Loucy (cell line): ENCODE results near the gene DUSP3.

ENCODE experiments used
- H2AFZ ChIP-seq: fragments of 200-600 bp; sonication (generic); 2 replicates; pipeline ENCODE4 v1.6.0; 2016; ENCODE audit warnings: antibody characterized with exemption, mild to moderate bottlenecking, low read length, moderate library complexity
- H3F3A ChIP-seq: fragments of 200-600 bp; 2 replicates; pipeline ENCODE4 v1.6.0; 2016; ENCODE audit warnings: antibody characterized with exemption, low read depth, mild to moderate bottlenecking
- H3K27me3 ChIP-seq: fragments of 200-600 bp; sonication (generic); 2 replicates; pipeline ENCODE4 v1.6.1; 2014; ENCODE audit warnings: low read length, mild to moderate bottlenecking; ENCODE audit not compliant: insufficient read depth, poor library complexity, severe bottlenecking
- H3K36me3 ChIP-seq: fragments of 200-600 bp; sonication (generic); 2 replicates; pipeline ENCODE4 v1.6.1; 2016; ENCODE audit warnings: low read length; ENCODE audit not compliant: insufficient read depth
- H3K4me1 ChIP-seq: fragments of 200-600 bp; sonication (generic); 2 replicates; pipeline ENCODE4 v1.5.1; 2014; ENCODE audit warnings: low read length, mild to moderate bottlenecking; ENCODE audit not compliant: insufficient read depth, poor library complexity, severe bottlenecking
- H3K4me2 ChIP-seq: fragments of 200-600 bp; sonication (generic); 2 replicates; pipeline ENCODE4 v1.6.0; 2014; ENCODE audit warnings: antibody characterized with exemption, low read length, low read depth, mild to moderate bottlenecking; ENCODE audit not compliant: poor library complexity, severe bottlenecking
- H3K4me3 ChIP-seq: fragments of 200-600 bp; sonication (generic); 2 replicates; pipeline ENCODE4 v1.5.1; 2014; ENCODE audit warnings: low read length, mild to moderate bottlenecking, mixed read lengths; ENCODE audit not compliant: poor library complexity, severe bottlenecking
- H3K79me2 ChIP-seq: fragments of 200-600 bp; sonication (generic); 2 replicates; pipeline ENCODE4 v1.6.1; 2014; ENCODE audit warnings: low read length; ENCODE audit not compliant: insufficient read depth
- H3K9ac ChIP-seq: fragments of 200-600 bp; sonication (generic); 2 replicates; pipeline ENCODE4 v1.6.0; 2014; ENCODE audit warnings: mild to moderate bottlenecking, low read depth, low read length, moderate library complexity; ENCODE audit not compliant: poor library complexity, severe bottlenecking
- H3K9me2 ChIP-seq: fragments of 200-600 bp; sonication (generic); replicated peaks from 2 replicates; pipeline ENCODE4 v1.6.1; 2016; ENCODE audit warnings: low read depth, low read length, mixed read lengths
- H3K9me3 ChIP-seq: fragments of 200-600 bp; sonication (generic); 2 replicates; pipeline ENCODE4 v1.6.1; 2014; ENCODE audit warnings: mild to moderate bottlenecking, antibody characterized with exemption, low read length, low read depth; ENCODE audit not compliant: insufficient read depth
- H4K20me1 ChIP-seq: fragments of 200-600 bp; sonication (generic); 2 replicates; pipeline ENCODE4 v1.6.0; 2014; ENCODE audit warnings: antibody characterized with exemption, low read length, mild to moderate bottlenecking; ENCODE audit not compliant: insufficient read depth, poor library complexity, severe bottlenecking
- EZH2phosphoT487 ChIP-seq: fragments of 200-600 bp; IDR thresholded peaks from 2 replicates; pipeline ENCODE4 v1.6.1; 2018; ENCODE audit warnings: antibody characterized with exemption, mild to moderate bottlenecking, moderate library complexity, borderline replicate concordance
- TF ChIP-seq, protein P1 (sequence below): fragments of 200-600 bp; sonication (generic); conservative IDR thresholded peaks from 2 replicates; pipeline ENCODE4 v1.5.1; 2014; ENCODE audit warnings: mild to moderate bottlenecking, antibody characterized with exemption, low read length

Gene DUSP3

DNA sequence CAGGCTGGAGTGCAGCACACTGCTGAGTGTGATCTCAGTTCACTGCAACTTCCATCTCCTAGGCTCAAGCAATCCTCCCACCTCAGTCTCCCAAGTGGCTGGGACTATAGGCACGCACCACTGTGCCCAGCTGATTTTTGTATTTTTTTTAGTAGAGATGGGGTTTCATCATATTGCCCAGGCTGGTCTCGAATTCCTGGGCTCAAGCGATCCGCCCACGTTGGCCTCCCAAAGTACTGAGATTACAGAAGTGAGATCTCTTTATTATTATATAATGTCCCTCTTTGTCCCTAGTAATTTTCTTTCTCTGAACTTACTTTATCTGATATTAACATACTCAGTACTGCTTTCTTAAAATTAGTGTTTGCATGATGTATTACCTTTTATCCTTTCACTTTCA, 9.8 kb upstream of the DUSP3 start:
- no peaks in the 10 kb centered on the region for H3K9me3 ChIP-seq

DNA sequence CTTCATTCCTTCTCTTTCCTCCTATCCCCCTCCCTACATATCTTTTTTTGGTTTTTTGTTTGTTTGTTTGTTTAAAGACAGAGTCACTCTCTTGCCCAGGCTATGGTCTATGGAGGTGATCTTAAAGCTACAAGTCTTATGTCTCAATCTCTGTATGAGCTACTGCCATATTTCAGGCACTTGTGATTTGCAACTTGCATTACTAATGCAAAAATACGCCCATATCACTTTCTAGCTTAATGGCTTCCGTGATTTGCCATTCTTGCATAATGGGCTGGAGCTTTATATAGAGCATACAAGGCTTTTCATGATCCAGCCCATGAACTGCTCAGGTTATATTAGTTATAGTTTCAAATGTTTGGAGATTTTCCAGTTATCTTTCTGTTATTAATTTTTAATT, 9.0 kb upstream of the DUSP3 start:
- Histone ChIP-seq H3K4me2 (no peak overlapping the region), H3K4me1 (peaks cover 7% of the 10 kb centered on the region), H3F3A (no peaks in the 10 kb centered on the region), H3K79me2 (no peaks in the 10 kb centered on the region), H3K9me3 (no peaks in the 10 kb centered on the region), H3K9ac (no peak overlapping the region), H3K27me3 (peaks cover 5% of the 10 kb centered on the region), H3K36me3 (no peaks in the 10 kb centered on the region), H3K4me3 (no peak overlapping the region), H3K9me2 (no peaks in the 10 kb centered on the region), H2AFZ (no peak overlapping the region), H4K20me1 (no peaks in the 10 kb centered on the region)
- TF ChIP-seq, protein P1, sequence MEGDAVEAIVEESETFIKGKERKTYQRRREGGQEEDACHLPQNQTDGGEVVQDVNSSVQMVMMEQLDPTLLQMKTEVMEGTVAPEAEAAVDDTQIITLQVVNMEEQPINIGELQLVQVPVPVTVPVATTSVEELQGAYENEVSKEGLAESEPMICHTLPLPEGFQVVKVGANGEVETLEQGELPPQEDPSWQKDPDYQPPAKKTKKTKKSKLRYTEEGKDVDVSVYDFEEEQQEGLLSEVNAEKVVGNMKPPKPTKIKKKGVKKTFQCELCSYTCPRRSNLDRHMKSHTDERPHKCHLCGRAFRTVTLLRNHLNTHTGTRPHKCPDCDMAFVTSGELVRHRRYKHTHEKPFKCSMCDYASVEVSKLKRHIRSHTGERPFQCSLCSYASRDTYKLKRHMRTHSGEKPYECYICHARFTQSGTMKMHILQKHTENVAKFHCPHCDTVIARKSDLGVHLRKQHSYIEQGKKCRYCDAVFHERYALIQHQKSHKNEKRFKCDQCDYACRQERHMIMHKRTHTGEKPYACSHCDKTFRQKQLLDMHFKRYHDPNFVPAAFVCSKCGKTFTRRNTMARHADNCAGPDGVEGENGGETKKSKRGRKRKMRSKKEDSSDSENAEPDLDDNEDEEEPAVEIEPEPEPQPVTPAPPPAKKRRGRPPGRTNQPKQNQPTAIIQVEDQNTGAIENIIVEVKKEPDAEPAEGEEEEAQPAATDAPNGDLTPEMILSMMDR, result no peak
- no peak for TF ChIP-seq EZH2phosphoT487

More for the DNA sequence above, 9.8 kb upstream of the DUSP3 start:
- no peak overlapping the region for H3K4me2 ChIP-seq
- no peaks in the 10 kb centered on the region for H3F3A ChIP-seq
- H3K4me1 ChIP-seq, result peaks cover 7% of the 10 kb centered on the region
- H2AFZ ChIP-seq, result no peak overlapping the region
- H3K9ac ChIP-seq, result no peak overlapping the region
- H4K20me1 ChIP-seq, result no peaks in the 10 kb centered on the region
- no peaks in the 10 kb centered on the region for H3K79me2 ChIP-seq
- TF ChIP-seq, protein P1, result no peak
- no peak for TF ChIP-seq EZH2phosphoT487
- H3K9me2 ChIP-seq, result no peaks in the 10 kb centered on the region
- H3K36me3 ChIP-seq, result no peaks in the 10 kb centered on the region
- no peaks in the 10 kb centered on the region for H3K27me3 ChIP-seq
- H3K4me3 ChIP-seq, result no peak overlapping the region

DNA sequence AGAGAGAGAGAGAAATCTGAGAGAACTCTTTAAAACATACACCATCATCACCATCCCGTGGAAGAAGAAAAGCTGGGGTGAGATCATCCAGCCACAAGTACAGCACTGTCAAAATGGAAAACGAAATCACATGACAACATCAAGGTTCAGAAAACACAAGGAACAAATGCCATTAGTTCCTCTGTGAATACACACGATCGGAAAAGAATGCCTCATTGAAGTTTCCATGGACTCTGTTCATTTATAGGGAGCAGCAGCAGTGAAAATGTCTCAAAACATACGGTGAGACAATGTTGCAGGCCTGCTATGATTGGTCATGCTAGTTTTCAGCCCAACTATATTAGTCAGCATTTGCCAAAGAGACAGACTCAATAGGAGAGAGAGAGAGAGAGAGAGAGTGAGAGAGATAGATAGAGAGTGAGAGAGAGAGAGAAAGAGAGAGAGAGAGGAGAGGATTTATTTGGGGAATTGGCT, 5.9 kb upstream of the DUSP3 start:
- Histone ChIP-seq H3K9ac (no peak overlapping the region), H2AFZ (no peak overlapping the region), H3K4me2 (no peak overlapping the region)

More for the DNA sequence above, 5.9 kb upstream of the DUSP3 start:
- Histone ChIP-seq H3K4me1 (peaks cover 3% of the 10 kb centered on the region), H3F3A (no peaks in the 10 kb centered on the region), H3K9me2 (no peaks in the 10 kb centered on the region), H3K9me3 (no peaks in the 10 kb centered on the region), H3K79me2 (no peaks in the 10 kb centered on the region), H4K20me1 (no peaks in the 10 kb centered on the region), H3K4me3 (no peak overlapping the region), H3K27me3 (peaks cover 32% of the 10 kb centered on the region), H3K36me3 (no peaks in the 10 kb centered on the region)
- TF ChIP-seq, protein P1, result no peak
- no peak for TF ChIP-seq EZH2phosphoT487
